ENCODE data around the gene UBE2M. TPM values are rescaled to one million over a fixed set of nuclear protein-coding genes. Genes with fewer than 3 reads are reported as not detected.
"Not testable (repeated sequence)": the region's sequence is repeated elsewhere in the genome, so short reads cannot be mapped to it uniquely, and the experiment has no call there.

The UBE2M gene
- total RNA-seq, 1 experiment from 2014 or later = 185 TPM

DNA sequence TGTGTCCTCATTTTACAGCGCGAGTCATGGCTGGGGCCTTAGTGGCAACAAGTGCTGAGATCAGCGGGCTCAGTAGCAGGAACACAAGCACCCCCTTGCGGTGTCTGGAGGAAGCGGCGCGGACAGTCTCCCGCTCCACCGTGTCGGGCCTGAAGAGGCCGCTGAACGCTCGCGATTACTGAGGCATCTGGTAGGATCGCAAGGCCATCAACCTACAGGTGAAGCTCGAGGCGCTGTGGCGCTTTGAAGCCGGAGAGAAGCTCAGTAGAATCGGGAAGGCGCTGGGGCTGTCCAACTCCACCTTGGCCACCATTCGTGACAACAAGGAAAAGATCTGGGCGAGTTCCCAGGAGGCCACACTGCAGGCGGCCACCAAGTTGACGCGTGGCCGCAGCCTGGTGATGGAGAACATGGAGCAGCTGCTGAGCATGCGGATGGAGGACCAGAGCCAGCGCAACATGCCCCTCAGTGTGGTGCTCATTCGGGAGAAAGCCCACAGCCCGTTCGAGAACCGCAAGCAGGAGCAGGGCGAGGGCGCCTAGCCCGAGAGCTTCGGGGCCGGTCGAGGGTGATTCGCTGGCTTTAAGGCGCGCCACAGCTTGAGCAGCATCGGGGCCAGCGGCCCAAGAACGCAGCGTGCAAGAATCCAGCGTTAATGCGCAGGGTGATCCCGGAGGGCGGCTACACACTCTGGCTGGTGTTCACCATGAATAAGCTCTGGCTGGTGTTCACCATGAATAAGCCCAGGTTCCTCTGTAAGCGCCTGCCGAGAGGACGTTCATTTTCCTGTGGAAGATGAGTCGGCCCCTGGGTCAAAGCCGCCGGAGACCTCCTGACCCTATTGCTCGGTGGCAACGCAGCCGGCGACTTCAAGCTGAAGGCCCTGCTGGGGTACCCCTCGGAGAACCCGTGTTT, 23.1 kb upstream of the UBE2M start:
- Histone ChIP-seq H3K27ac (ENCODE audit: low read depth, low read length, poor library complexity, severe bottlenecking) (peak overlapping the region; percentile 60), H3K4me1 (ENCODE audit: insufficient read depth, low read length, poor library complexity, severe bottlenecking) (peaks cover 13% of the 10 kb centered on the region), H3K36me3 (ENCODE audit: insufficient read depth, low read length, poor library complexity, severe bottlenecking) (peaks cover 19% of the 10 kb centered on the region), H3K4me3 (ENCODE audit: low read depth, low read length, poor library complexity, severe bottlenecking) (no peak overlapping the region), H3K9me3 (ENCODE audit: low read depth, low read length, poor library complexity, severe bottlenecking) (no peaks in the 10 kb centered on the region), H3K27me3 (replicated peaks; ENCODE audit: insufficient read depth, low read depth, low read length, poor library complexity) (no peaks in the 10 kb centered on the region)
- intact Hi-C loops (cut with micrococcal nuclease; ENCODE audit: unreplicated experiment) = no loop called here
- no TSS peak for BruUV-seq (replicated peaks)
- ChIA-PET POLR2A (ENCODE audit: low non-redundant PET) (no interaction called here), CTCF (no interaction called here)
- TF ChIP-seq, protein P1, sequence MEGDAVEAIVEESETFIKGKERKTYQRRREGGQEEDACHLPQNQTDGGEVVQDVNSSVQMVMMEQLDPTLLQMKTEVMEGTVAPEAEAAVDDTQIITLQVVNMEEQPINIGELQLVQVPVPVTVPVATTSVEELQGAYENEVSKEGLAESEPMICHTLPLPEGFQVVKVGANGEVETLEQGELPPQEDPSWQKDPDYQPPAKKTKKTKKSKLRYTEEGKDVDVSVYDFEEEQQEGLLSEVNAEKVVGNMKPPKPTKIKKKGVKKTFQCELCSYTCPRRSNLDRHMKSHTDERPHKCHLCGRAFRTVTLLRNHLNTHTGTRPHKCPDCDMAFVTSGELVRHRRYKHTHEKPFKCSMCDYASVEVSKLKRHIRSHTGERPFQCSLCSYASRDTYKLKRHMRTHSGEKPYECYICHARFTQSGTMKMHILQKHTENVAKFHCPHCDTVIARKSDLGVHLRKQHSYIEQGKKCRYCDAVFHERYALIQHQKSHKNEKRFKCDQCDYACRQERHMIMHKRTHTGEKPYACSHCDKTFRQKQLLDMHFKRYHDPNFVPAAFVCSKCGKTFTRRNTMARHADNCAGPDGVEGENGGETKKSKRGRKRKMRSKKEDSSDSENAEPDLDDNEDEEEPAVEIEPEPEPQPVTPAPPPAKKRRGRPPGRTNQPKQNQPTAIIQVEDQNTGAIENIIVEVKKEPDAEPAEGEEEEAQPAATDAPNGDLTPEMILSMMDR (conservative IDR thresholded peaks at IDR 0.05; ENCODE audit: low read depth, low read length) = peak; percentile 94
- no peak for TF ChIP-seq EZH2 (IDR thresholded peaks at IDR 0.05; ENCODE audit: borderline replicate concordance, low read depth, low read length, poor library complexity, severe bottlenecking)
- peak; percentile 85 for DNase-seq (ENCODE audit: low spot score)

DNA sequence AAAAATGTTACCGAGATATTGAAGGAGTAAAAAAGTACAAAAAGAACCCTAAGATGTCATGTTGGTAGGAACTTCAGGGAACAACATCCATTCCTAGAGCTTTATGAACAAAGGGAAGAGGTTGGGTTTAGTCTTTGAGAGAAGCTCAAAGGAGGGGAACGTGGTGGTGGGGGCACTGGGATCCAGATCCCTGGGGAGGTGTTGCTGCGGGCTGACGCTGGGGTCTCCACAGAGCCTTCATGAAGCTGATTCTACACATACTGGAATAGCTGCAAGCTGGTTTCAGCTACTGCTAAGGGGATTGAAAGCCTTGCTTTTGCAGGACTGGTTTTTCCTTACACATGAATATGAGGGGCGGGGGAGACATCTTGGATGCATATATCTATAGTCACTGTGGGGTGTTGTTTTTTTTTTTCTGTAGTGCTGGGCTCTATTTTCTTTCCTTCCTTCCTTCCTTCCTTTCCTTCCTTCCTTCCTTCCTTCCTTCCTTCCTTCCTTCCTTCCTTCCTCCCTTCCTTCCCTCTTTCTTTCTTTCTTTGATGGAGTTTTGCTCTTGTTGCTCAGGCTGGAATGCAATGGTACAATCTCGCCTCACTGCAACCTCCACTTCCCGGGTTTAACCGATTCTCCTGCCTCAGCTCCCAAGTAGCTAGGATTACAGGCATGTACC, 21.2 kb upstream of the UBE2M start:
- no TSS peak for BruUV-seq (replicated peaks)
- peak; percentile 49 for DNase-seq (ENCODE audit: low spot score)
- no peak overlapping the region for H3K4me3 ChIP-seq (ENCODE audit: low read depth, low read length, poor library complexity, severe bottlenecking)
- H3K27ac ChIP-seq (ENCODE audit: low read depth, low read length, poor library complexity, severe bottlenecking) = peak overlapping the region; percentile 75
- peaks cover 19% of the 10 kb centered on the region for H3K36me3 ChIP-seq (ENCODE audit: insufficient read depth, low read length, poor library complexity, severe bottlenecking)
- ChIA-PET CTCF (no interaction called here), POLR2A (ENCODE audit: low non-redundant PET) (no interaction called here)
- peaks cover 13% of the 10 kb centered on the region for H3K4me1 ChIP-seq (ENCODE audit: insufficient read depth, low read length, poor library complexity, severe bottlenecking)
- no peak for TF ChIP-seq EZH2 (IDR thresholded peaks at IDR 0.05; ENCODE audit: borderline replicate concordance, low read depth, low read length, poor library complexity, severe bottlenecking)
- TF ChIP-seq, protein P1 (conservative IDR thresholded peaks at IDR 0.05; ENCODE audit: low read depth, low read length) = no peak
- H3K27me3 ChIP-seq (replicated peaks; ENCODE audit: insufficient read depth, low read depth, low read length, poor library complexity) = no peaks in the 10 kb centered on the region
- intact Hi-C loops (cut with micrococcal nuclease; ENCODE audit: unreplicated experiment) = no loop called here
- no peaks in the 10 kb centered on the region for H3K9me3 ChIP-seq (ENCODE audit: low read depth, low read length, poor library complexity, severe bottlenecking)

DNA sequence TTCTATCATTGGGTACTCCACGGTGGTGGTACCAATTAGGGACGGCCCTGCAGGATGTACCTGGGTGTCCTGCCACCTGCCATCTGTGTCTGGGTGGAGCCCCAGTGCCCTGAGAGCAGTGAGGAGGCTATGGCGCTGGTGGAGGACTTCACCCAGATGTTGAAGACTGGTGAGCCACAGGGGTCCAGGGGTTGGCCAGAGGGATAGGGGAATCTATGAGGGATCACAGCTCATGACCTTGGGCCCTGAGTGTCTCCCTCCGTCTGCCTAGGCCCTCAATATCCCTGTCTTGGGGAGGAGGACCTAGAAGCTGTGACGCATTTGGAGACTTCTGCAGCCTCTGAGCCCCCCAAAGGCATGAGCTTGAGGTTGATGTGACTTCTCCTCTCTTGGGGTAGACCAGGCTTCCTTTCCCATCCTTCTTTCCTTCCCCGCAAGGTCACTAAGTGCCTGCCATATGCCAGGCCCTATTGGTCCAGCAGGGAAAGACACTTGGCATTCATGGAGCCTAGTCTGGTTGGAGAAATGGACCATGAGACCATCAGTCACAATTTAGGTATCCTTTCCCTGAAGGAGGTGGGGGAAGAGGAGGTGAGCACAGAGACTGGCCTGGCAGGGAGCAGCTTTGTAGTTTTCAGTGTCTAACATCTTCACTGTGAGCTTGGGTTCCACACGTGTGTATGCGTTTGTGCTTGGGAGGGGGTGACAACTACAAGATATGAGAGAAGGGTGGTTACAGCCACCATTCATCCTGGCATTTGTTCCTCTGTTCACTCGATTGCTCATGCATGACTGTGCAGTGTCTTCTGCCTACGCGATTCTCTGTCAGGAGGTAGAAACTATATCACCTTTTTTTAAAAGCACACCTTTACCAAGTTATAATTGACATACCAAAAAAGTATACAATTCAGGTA, 19.9 kb upstream of the UBE2M start:
- CTCF ChIA-PET = no interaction called here
- H3K27ac ChIP-seq (ENCODE audit: low read depth, low read length, poor library complexity, severe bottlenecking) = peak overlapping the region; percentile 75
- DNase-seq (ENCODE audit: low spot score) = no peak
- intact Hi-C loops (cut with micrococcal nuclease; ENCODE audit: unreplicated experiment) = no loop called here
- no TSS peak for BruUV-seq (replicated peaks)
- H3K9me3 ChIP-seq (ENCODE audit: low read depth, low read length, poor library complexity, severe bottlenecking) = no peaks in the 10 kb centered on the region
- H3K4me3 ChIP-seq (ENCODE audit: low read depth, low read length, poor library complexity, severe bottlenecking) = no peak overlapping the region
- H3K27me3 ChIP-seq (replicated peaks; ENCODE audit: insufficient read depth, low read depth, low read length, poor library complexity) = no peaks in the 10 kb centered on the region
- H3K4me1 ChIP-seq (ENCODE audit: insufficient read depth, low read length, poor library complexity, severe bottlenecking) = peaks cover 17% of the 10 kb centered on the region
- TF ChIP-seq, protein P1 (conservative IDR thresholded peaks at IDR 0.05; ENCODE audit: low read depth, low read length) = no peak
- no peak for TF ChIP-seq EZH2 (IDR thresholded peaks at IDR 0.05; ENCODE audit: borderline replicate concordance, low read depth, low read length, poor library complexity, severe bottlenecking)
- peaks cover 13% of the 10 kb centered on the region for H3K36me3 ChIP-seq (ENCODE audit: insufficient read depth, low read length, poor library complexity, severe bottlenecking)
- POLR2A ChIA-PET (ENCODE audit: low non-redundant PET) = interaction anchor here (0.9 kb wide), 1 partner anchor 1228 kb away, joined by 3 read pairs; no protein-coding TSS in a partner anchor

DNA sequence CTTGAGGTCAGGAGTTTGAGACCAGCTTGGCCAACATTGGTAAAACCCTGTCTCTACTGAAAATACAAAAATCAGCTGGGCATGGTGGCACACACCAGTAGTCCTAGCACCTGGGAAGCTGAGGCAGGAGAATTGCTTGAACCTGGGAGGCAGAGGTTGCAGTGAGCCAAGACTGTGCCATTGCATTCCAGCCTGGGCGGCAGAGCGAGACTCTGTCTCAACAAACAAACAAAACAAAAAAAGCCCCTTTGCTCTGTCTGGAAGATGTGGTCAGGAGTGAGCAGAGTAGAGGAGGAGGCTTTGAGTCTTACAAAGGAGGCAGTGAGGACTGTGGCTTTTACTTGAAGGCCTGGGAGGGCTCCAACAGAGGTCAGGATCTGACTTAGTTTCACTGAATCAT, 19.2 kb upstream of the UBE2M start:
- H3K27me3 ChIP-seq (replicated peaks; ENCODE audit: insufficient read depth, low read depth, low read length, poor library complexity); H3K27ac ChIP-seq (ENCODE audit: low read depth, low read length, poor library complexity, severe bottlenecking); DNase-seq (ENCODE audit: low spot score); H3K4me3 ChIP-seq (ENCODE audit: low read depth, low read length, poor library complexity, severe bottlenecking); intact Hi-C loops (cut with micrococcal nuclease; ENCODE audit: unreplicated experiment); H3K36me3 ChIP-seq (ENCODE audit: insufficient read depth, low read length, poor library complexity, severe bottlenecking); CTCF ChIA-PET; BruUV-seq (replicated peaks); POLR2A ChIA-PET (ENCODE audit: low non-redundant PET); H3K9me3 ChIP-seq (ENCODE audit: low read depth, low read length, poor library complexity, severe bottlenecking): not testable (repeated sequence)
- peaks cover 17% of the 10 kb centered on the region for H3K4me1 ChIP-seq (ENCODE audit: insufficient read depth, low read length, poor library complexity, severe bottlenecking)
